Neural progenitor cell (in vitro differentiated cells): ENCODE results near the gene CELA1. TPM values are rescaled to one million over a fixed set of nuclear protein-coding genes. Genes with fewer than 3 reads are reported as not detected.
"Not testable (repeated sequence)": the region's sequence is repeated elsewhere in the genome, so short reads cannot be mapped to it uniquely, and the experiment has no call there.

Source experiments
- DNase-seq: peaks from one replicate; pipeline ENCODE4 v3.0.0-alpha.2; 2016; ENCODE audit warnings: low spot score
- H2AFZ ChIP-seq: fragments of 200-600 bp; sonication (generic); replicated peaks from 2 replicates; pipeline ENCODE4 v1.6.1; 2016; ENCODE audit warnings: antibody characterized with exemption
- H3F3A ChIP-seq: fragments of 200-600 bp; sonication (generic); 2 replicates; pipeline ENCODE4 v1.6.1; 2016; ENCODE audit warnings: antibody characterized with exemption, low read depth
- H3K27ac ChIP-seq: fragments of 200-600 bp; sonication (generic); 2 replicates; pipeline ENCODE4 v1.5.1; 2016; ENCODE audit warnings: mild to moderate bottlenecking
- H3K27me3 ChIP-seq: fragments of 200-600 bp; sonication (generic); 2 replicates; pipeline ENCODE4 v1.6.1; 2016; ENCODE audit warnings: mild to moderate bottlenecking, moderate library complexity
- H3K36me3 ChIP-seq: fragments of 200-600 bp; sonication (generic); 2 replicates; pipeline ENCODE4 v1.5.1; 2016
- H3K4me1 ChIP-seq: fragments of 200-600 bp; sonication (generic); 2 replicates; pipeline ENCODE4 v1.6.1; 2016; ENCODE audit warnings: mixed run types
- H3K4me2 ChIP-seq: fragments of 200-600 bp; sonication (generic); 2 replicates; pipeline ENCODE4 v1.6.1; 2016
- H3K4me3 ChIP-seq: fragments of 200-600 bp; sonication (generic); 2 replicates; pipeline ENCODE4 v1.5.1; 2016
- H3K79me2 ChIP-seq: fragments of 200-600 bp; sonication (generic); 2 replicates; pipeline ENCODE4 v1.6.1; 2016; ENCODE audit warnings: low read depth
- H3K9ac ChIP-seq: fragments of 200-600 bp; sonication (generic); 2 replicates; pipeline ENCODE4 v1.6.1; 2016
- H3K9me3 ChIP-seq: fragments of 200-600 bp; sonication (generic); 2 replicates; pipeline ENCODE4 v1.5.1; 2016; ENCODE audit warnings: low read depth
- H4K20me1 ChIP-seq: fragments of 200-600 bp; sonication (generic); 2 replicates; pipeline ENCODE4 v1.6.1; 2016; ENCODE audit warnings: low read depth
- H3K27ac Mint-ChIP-seq: 3 replicates; pipeline ENCODE4 v1.8.0; 2021; ENCODE audit warnings: mixed read lengths
- H3K27me3 Mint-ChIP-seq: 2 replicates; pipeline ENCODE4 v1.8.0; 2022; ENCODE audit warnings: low read depth, mild to moderate bottlenecking, inconsistent platforms, moderate library complexity, mixed read lengths; ENCODE audit not compliant: insufficient read depth
- H3K36me3 Mint-ChIP-seq: 3 replicates; pipeline ENCODE4 v1.8.0; 2021; ENCODE audit warnings: mixed read lengths
- H3K4me1 Mint-ChIP-seq: 3 replicates; pipeline ENCODE4 v1.8.0; 2021; ENCODE audit warnings: mixed read lengths
- H3K4me3 Mint-ChIP-seq: 3 replicates; pipeline ENCODE4 v1.8.0; 2021; ENCODE audit warnings: mild to moderate bottlenecking, moderate library complexity, mixed read lengths
- H3K9me3 Mint-ChIP-seq: 3 replicates; pipeline ENCODE4 v1.8.0; 2020; ENCODE audit warnings: mixed read lengths
- EZH2 ChIP-seq: fragments of 200-600 bp; sonication (generic); IDR thresholded peaks from 2 replicates; pipeline ENCODE4 v1.6.1; 2017; ENCODE audit warnings: antibody characterized with exemption, mild to moderate bottlenecking, moderate library complexity
- EZH2phosphoT487 ChIP-seq: fragments of 200-600 bp; sonication (generic); IDR thresholded peaks from 2 replicates; pipeline ENCODE4 v1.6.1; 2017; ENCODE audit warnings: antibody characterized with exemption
- total RNA-seq: library from RNA; depleted of rRNA; stranded (reverse); fragments of >200 nt; gene quantifications from 2 replicates; pipeline ENCODE4 v1.2.3, GENCODE V29; 2015; ENCODE audit warnings: low replicate concordance
- TF ChIP-seq, protein P1 (sequence below): fragments of 200-600 bp; sonication (generic); IDR thresholded peaks from 2 replicates; pipeline ENCODE4 v1.5.1; 2017; ENCODE audit warnings: antibody characterized with exemption, mild to moderate bottlenecking

The CELA1 gene
- total RNA-seq, 1 donor from 2014 or later = not detected

- H3K27ac ChIP-seq = no peak overlapping the region
- no peak overlapping the region for H3K9ac ChIP-seq
- TF ChIP-seq, protein P1, sequence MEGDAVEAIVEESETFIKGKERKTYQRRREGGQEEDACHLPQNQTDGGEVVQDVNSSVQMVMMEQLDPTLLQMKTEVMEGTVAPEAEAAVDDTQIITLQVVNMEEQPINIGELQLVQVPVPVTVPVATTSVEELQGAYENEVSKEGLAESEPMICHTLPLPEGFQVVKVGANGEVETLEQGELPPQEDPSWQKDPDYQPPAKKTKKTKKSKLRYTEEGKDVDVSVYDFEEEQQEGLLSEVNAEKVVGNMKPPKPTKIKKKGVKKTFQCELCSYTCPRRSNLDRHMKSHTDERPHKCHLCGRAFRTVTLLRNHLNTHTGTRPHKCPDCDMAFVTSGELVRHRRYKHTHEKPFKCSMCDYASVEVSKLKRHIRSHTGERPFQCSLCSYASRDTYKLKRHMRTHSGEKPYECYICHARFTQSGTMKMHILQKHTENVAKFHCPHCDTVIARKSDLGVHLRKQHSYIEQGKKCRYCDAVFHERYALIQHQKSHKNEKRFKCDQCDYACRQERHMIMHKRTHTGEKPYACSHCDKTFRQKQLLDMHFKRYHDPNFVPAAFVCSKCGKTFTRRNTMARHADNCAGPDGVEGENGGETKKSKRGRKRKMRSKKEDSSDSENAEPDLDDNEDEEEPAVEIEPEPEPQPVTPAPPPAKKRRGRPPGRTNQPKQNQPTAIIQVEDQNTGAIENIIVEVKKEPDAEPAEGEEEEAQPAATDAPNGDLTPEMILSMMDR = peak; percentile 99
- TF ChIP-seq EZH2 = no peak
- peak overlapping the region; percentile 59 for H3K27ac Mint-ChIP-seq
- no peak overlapping the region for H3K4me3 Mint-ChIP-seq
- no peaks in the 10 kb centered on the region for H3K27me3 ChIP-seq
- peak overlapping the region; percentile 61 for H3K4me2 ChIP-seq
- H3K4me1 Mint-ChIP-seq = peaks cover 7% of the 10 kb centered on the region
- H3F3A ChIP-seq = no peaks in the 10 kb centered on the region
- no peaks in the 10 kb centered on the region for H3K79me2 ChIP-seq
- H2AFZ ChIP-seq = peak overlapping the region; percentile 93
- no peaks in the 10 kb centered on the region for H4K20me1 ChIP-seq
- peaks cover 4% of the 10 kb centered on the region for H3K4me1 ChIP-seq
- peak overlapping the region; percentile 17 for H3K4me3 ChIP-seq
- no peaks in the 10 kb centered on the region for H3K36me3 ChIP-seq
- H3K9me3 Mint-ChIP-seq = no peaks in the 10 kb centered on the region
- H3K36me3 Mint-ChIP-seq = no peaks in the 10 kb centered on the region
- no peaks in the 10 kb centered on the region for H3K9me3 ChIP-seq
- peak; percentile 84 for DNase-seq
- H3K27me3 Mint-ChIP-seq = no peaks in the 10 kb centered on the region
These were observed 5.0 kb downstream of the CELA1 start for GRCh38 chr12:51341251-51342007.

- no peaks in the 10 kb centered on the region for H3K9me3 ChIP-seq
- no peak overlapping the region for H3K4me3 Mint-ChIP-seq
- H2AFZ ChIP-seq = peak overlapping the region; percentile 63
These were observed 6.7 kb downstream of the CELA1 start for GRCh38 chr12:51339750-51340149.

DNA sequence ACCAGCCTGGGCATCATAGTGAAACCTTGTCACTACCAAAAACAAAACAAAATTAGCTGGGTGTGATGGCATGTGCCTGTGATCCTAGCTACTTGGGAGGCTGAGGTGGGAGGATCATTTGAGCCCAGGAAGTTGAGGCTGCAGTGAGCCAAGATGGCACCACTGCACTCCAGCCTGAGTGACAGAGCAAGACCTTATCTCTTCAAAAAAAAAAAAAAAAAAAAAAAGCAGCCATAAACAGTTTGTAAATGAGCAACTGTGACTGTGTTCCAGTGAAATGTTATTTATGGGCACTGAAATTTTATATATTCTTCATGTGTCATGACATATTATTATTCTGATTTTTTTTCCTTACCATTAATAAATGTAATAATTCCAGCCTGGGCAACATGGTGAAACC, 9.1 kb downstream of the CELA1 start:
- Histone ChIP-seq H3F3A (peaks cover 17% of the 10 kb centered on the region), H3K4me1 (peaks cover 11% of the 10 kb centered on the region)
- DNase-seq, H3K9ac ChIP-seq, H3K9me3 ChIP-seq, H3K36me3 Mint-ChIP-seq, H3K79me2 ChIP-seq, H3K27ac Mint-ChIP-seq, H3K27me3 Mint-ChIP-seq, H3K36me3 ChIP-seq, H3K27ac ChIP-seq, H3K27me3 ChIP-seq, H3K4me3 Mint-ChIP-seq, H2AFZ ChIP-seq, H3K4me2 ChIP-seq, H4K20me1 ChIP-seq, H3K4me3 ChIP-seq, H3K9me3 Mint-ChIP-seq: not testable (repeated sequence)
- peaks cover 12% of the 10 kb centered on the region for H3K4me1 Mint-ChIP-seq

More at GRCh38 chr12:51339750-51340149, 6.7 kb downstream of the CELA1 start:
- Mint-ChIP-seq H3K27ac (no peak overlapping the region), H3K9me3 (peaks cover under 1% of the 10 kb centered on the region), H3K27me3 (peaks cover 2% of the 10 kb centered on the region), H3K4me1 (peaks cover 7% of the 10 kb centered on the region), H3K36me3 (no peaks in the 10 kb centered on the region)
- Histone ChIP-seq H3K36me3 (no peaks in the 10 kb centered on the region), H3K4me3 (no peak overlapping the region), H3F3A (peaks cover 8% of the 10 kb centered on the region), H3K4me1 (peaks cover 4% of the 10 kb centered on the region), H3K27ac (no peak overlapping the region), H3K79me2 (no peaks in the 10 kb centered on the region), H3K4me2 (no peak overlapping the region), H3K9ac (no peak overlapping the region), H4K20me1 (no peaks in the 10 kb centered on the region), H3K27me3 (no peaks in the 10 kb centered on the region)
- no peak for DNase-seq
- no peak for TF ChIP-seq EZH2
- TF ChIP-seq, protein P1 = no peak
- no peak for TF ChIP-seq EZH2phosphoT487

GRCh38 chr12:51335931-51336330, 10.5 kb downstream of the CELA1 start:
- no peak overlapping the region for H3K9ac ChIP-seq
- no peak overlapping the region for H2AFZ ChIP-seq
- no peak overlapping the region for H3K27ac Mint-ChIP-seq
- no peaks in the 10 kb centered on the region for H3K9me3 ChIP-seq
- H3K27ac ChIP-seq = no peak overlapping the region
- no peak overlapping the region for H3K4me3 ChIP-seq
- H4K20me1 ChIP-seq = no peaks in the 10 kb centered on the region
- no peak overlapping the region for H3K4me3 Mint-ChIP-seq
- H3K9me3 Mint-ChIP-seq = peaks cover 2% of the 10 kb centered on the region
- no peaks in the 10 kb centered on the region for H3K27me3 ChIP-seq
- H3K4me2 ChIP-seq = no peak overlapping the region
- no peaks in the 10 kb centered on the region for H3K36me3 Mint-ChIP-seq
- H3F3A ChIP-seq = peaks cover 17% of the 10 kb centered on the region
- peaks cover 6% of the 10 kb centered on the region for H3K4me1 Mint-ChIP-seq
- peaks cover 7% of the 10 kb centered on the region for H3K4me1 ChIP-seq
- no peaks in the 10 kb centered on the region for H3K36me3 ChIP-seq
- no peak for TF ChIP-seq EZH2
- no peak for TF ChIP-seq EZH2phosphoT487
- TF ChIP-seq, protein P1 = no peak
- no peaks in the 10 kb centered on the region for H3K79me2 ChIP-seq
- no peak for DNase-seq
- peaks cover 4% of the 10 kb centered on the region for H3K27me3 Mint-ChIP-seq
